ENCODE measurements around the gene GRIN3A.

DNA sequence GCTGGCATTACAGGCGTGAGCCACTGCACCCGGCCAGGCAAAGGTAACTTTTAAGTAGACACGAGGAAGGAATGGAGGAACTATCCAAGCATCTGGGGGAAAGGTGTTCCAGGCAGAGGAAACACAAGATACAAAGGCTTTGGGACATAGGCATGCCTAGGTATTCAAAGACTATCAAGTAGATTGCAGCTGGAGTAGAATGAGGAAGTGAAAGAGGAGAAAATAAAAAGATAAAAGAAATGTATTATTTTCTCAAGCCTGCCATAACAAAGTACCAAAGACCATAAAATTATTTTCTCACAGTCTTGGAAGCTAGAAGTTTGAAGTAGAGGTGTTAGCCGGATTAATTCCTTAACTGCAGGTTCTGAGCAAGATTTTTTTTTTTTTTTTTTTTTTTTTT, 39.9 kb upstream of the GRIN3A start:
- TF ChIP-seq POLR2A (IDR thresholded peaks at IDR 0.05; ENCODE audit: low read depth, low read length), result no peak
- TF ChIP-seq TAF1 (IDR thresholded peaks at IDR 0.05; ENCODE audit: low read depth, low read length), result no peak
- TF ChIP-seq POLR2AphosphoS5 (IDR thresholded peaks at IDR 0.05; ENCODE audit: low read depth, low read length), result no peak
- TF ChIP-seq POU2F2 (IDR thresholded peaks at IDR 0.05; ENCODE audit: low read depth, low read length), result no peak
